GM23248 (cell line): ENCODE results near the gene AKAP13. TPM values are rescaled to one million over a fixed set of nuclear protein-coding genes. Genes with fewer than 3 reads are reported as not detected.

Experiments
- DNase-seq: peaks from one replicate; pipeline ENCODE4 v3.0.0-alpha.2; 2015
- H2AFZ ChIP-seq: fragments of 200-600 bp; sonication (generic); 2 replicates; pipeline ENCODE4 v1.6.1; 2016; ENCODE audit warnings: antibody characterized with exemption
- H3F3A ChIP-seq: fragments of 200-600 bp; sonication (generic); 2 replicates; pipeline ENCODE4 v1.6.1; 2016; ENCODE audit warnings: mild to moderate bottlenecking, antibody characterized with exemption, mixed run types; ENCODE audit not compliant: insufficient read depth
- H3K27ac ChIP-seq: fragments of 200-600 bp; sonication (generic); 2 replicates; pipeline ENCODE4 v1.5.1; 2016; ENCODE audit warnings: mild to moderate bottlenecking
- H3K27me3 ChIP-seq: fragments of 200-600 bp; sonication (generic); replicated peaks from 2 replicates; pipeline ENCODE4 v1.6.1; 2016; ENCODE audit warnings: mild to moderate bottlenecking; ENCODE audit not compliant: insufficient read depth
- H3K36me3 ChIP-seq: fragments of 200-600 bp; sonication (generic); 2 replicates; pipeline ENCODE4 v1.6.1; 2016; ENCODE audit warnings: low read depth, mild to moderate bottlenecking
- H3K4me1 ChIP-seq: fragments of 200-600 bp; sonication (generic); 2 replicates; pipeline ENCODE4 v1.6.1; 2016; ENCODE audit warnings: mild to moderate bottlenecking; ENCODE audit not compliant: insufficient read depth
- H3K4me2 ChIP-seq: fragments of 200-600 bp; sonication (generic); one replicate; pipeline ENCODE4 v1.6.1; 2016; ENCODE audit warnings: mild to moderate bottlenecking; ENCODE audit not compliant: unreplicated experiment
- H3K4me3 ChIP-seq: fragments of 200-600 bp; sonication (generic); 2 replicates; pipeline ENCODE4 v1.5.1; 2016; ENCODE audit warnings: mild to moderate bottlenecking
- H3K79me2 ChIP-seq: fragments of 200-600 bp; sonication (generic); 2 replicates; pipeline ENCODE4 v1.6.1; 2016; ENCODE audit warnings: mild to moderate bottlenecking; ENCODE audit not compliant: insufficient read depth
- H3K9ac ChIP-seq: fragments of 200-600 bp; sonication (generic); 2 replicates; pipeline ENCODE4 v1.6.1; 2016; ENCODE audit warnings: mild to moderate bottlenecking
- H3K9me2 ChIP-seq: fragments of 200-600 bp; sonication (generic); 2 replicates; pipeline ENCODE4 v1.6.1; 2016; ENCODE audit warnings: mixed run types, mild to moderate bottlenecking, moderate library complexity; ENCODE audit not compliant: insufficient read depth
- H3K9me3 ChIP-seq: fragments of 200-600 bp; sonication (generic); one replicate; pipeline ENCODE4 v1.6.1; 2017; ENCODE audit warnings: low read depth
- H4K20me1 ChIP-seq: fragments of 200-600 bp; sonication (generic); 2 replicates; pipeline ENCODE4 v1.6.0; 2016; ENCODE audit not compliant: insufficient read depth
- EZH2 ChIP-seq: fragments of 200-600 bp; sonication (generic); IDR thresholded peaks from 2 replicates; pipeline ENCODE4 v1.6.1; 2018; ENCODE audit warnings: antibody characterized with exemption, mild to moderate bottlenecking; ENCODE audit not compliant: insufficient read depth, poor library complexity, severe bottlenecking
- EZH2phosphoT487 ChIP-seq: fragments of 200-600 bp; sonication (generic); IDR thresholded peaks from 2 replicates; pipeline ENCODE4 v1.6.1; 2018; ENCODE audit warnings: antibody characterized with exemption, moderate library complexity, mild to moderate bottlenecking, low read depth; ENCODE audit not compliant: insufficient read depth
- WGBS, 2 experiments: methylation state at CpG; one replicate each; pipeline ENCODE4 v1.1.6; 2015 to 2017; ENCODE audit warnings: low lambda C conversion rate in 2 of 2, low coverage in 1 of 2; ENCODE audit errors: missing lambda C conversion rate in 2 of 2; 5-methylcytosine and 5-hydroxymethylcytosine counted together
- in situ Hi-C: fragments of 300-500 bp; cut with MboI; formaldehyde crosslinking; loops from 2 replicates; pipeline ENCODE4 v1.15.0; 2020
- polyA plus RNA-seq: library from polyadenylated mRNA; unstranded; fragments of >200 nt; fragmentation: Nextera tagmentation; extraction: Ambion mirVana; gene quantifications from 2 replicates; pipeline ENCODE4 v1.2.1, GENCODE V29; 2016
- total RNA-seq: library from RNA; depleted of rRNA; stranded (reverse); fragments of >200 nt; shearing (Covaris generic); gene quantifications from 2 replicates; pipeline ENCODE4 v1.2.3, GENCODE V29; 2014

The AKAP13 gene
- total and polyA plus RNA-seq, 2 experiments from 2014 or later, result 26.5 to 27.7 TPM

DNA sequence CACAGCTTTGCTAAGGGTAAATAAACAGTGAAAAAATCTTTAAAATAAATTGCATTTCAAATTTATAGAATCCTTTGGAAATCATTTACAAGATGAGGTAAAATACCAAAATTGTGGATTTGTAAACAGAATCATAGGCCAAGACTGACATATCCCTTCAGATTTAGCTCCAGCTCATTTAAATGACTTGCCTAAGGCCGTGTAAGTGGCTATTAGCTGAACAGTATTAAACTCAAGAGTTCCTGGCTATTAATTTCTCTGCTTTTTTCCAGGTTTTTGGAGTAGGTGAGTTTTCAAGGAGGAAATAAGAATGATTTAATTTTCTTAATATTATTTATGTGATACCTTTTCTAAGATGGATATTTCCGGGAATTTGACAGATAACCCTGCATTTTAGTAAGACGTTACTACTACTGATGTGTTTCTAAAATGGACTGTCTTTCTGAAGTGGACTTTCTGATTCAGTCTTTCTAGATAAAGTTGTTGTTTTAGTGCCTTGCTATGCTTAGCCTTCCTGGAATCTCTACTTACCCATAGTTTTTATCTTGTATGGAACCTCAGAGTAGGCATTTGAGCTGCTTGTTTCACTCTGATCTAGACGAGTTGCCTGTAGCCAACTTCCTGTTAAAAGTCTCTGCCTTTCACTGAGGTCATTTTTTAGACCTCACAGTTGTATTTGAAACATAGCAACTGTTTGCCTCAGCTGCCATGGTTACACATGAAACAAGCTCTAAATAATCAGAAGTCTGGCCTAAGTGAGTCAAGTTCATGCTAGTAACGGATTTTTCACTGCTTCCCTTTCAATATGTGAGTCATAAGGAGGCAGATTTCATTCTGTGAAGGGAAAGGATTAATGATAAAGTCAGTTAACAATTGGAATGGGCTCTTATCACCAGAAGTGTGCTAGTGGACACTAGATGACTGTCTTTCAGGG lies 287.4 kb downstream of the AKAP13 start:
- H3F3A ChIP-seq, result peaks cover 30% of the 10 kb centered on the region
- H3K27me3 ChIP-seq, result no peaks in the 10 kb centered on the region
- peak overlapping the region; percentile 52 for H3K4me3 ChIP-seq
- WGBS, 2 experiments, result 3 to 6% methylated on average over 5 of the region's 5 CpGs
- no peaks in the 10 kb centered on the region for H3K9me2 ChIP-seq
- H3K9ac ChIP-seq, result peak overlapping the region; percentile 87
- H3K36me3 ChIP-seq, result peaks cover 14% of the 10 kb centered on the region
- H3K9me3 ChIP-seq, result no peaks in the 10 kb centered on the region
- H2AFZ ChIP-seq, result peak overlapping the region; percentile 16; the same call in 1 of the 2 replicates
- peak; percentile 98 for DNase-seq
- no peaks in the 10 kb centered on the region for H4K20me1 ChIP-seq
- peak overlapping the region; percentile 88 for H3K4me2 ChIP-seq
- H3K79me2 ChIP-seq, result peaks cover 36% of the 10 kb centered on the region
- no peak for TF ChIP-seq EZH2
- no peak for TF ChIP-seq EZH2phosphoT487
- in situ Hi-C loops, result no loop called here
- peaks cover 29% of the 10 kb centered on the region for H3K4me1 ChIP-seq
- H3K27ac ChIP-seq, result peak overlapping the region; percentile 99

DNA sequence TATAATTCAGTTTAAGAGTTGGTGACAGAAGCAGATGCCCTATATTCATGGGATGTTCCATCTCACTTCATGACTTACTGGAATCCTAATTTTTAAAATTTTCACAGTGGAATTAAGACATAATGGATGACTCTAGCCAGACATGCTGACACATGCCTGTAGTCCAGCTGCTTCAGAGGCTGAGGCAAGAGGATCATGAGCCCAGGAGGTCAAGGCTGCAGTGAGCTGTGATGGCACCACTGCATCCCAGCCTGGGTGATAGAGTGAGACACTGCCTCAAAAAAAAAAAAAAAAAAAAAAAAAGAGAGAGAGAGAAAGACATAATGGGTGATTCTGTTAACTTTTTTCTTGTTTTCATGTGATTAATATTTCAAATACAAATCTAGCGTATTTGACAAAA lies 290.8 kb downstream of the AKAP13 start:
- Histone ChIP-seq H3K27ac (no peak overlapping the region), H3K4me1 (peaks cover 40% of the 10 kb centered on the region), H3K9me2 (no peaks in the 10 kb centered on the region), H3K36me3 (peaks cover 3% of the 10 kb centered on the region; the same call in 1 of the 2 replicates), H3K79me2 (peaks cover 37% of the 10 kb centered on the region), H2AFZ (no peak overlapping the region), H3K4me2 (no peak overlapping the region), H3K27me3 (no peaks in the 10 kb centered on the region), H3K9me3 (no peaks in the 10 kb centered on the region), H3K9ac (no peak overlapping the region), H3F3A (peaks cover 36% of the 10 kb centered on the region), H3K4me3 (no peak overlapping the region), H4K20me1 (no peaks in the 10 kb centered on the region)
- whole genome bisulfite sequencing, 2 experiments, result 100% methylated on average over 1 of the region's 1 CpG
- no peak for TF ChIP-seq EZH2
- TF ChIP-seq EZH2phosphoT487, result no peak
- DNase-seq, result peak; percentile 23
- in situ Hi-C loops, result no loop called here

DNA sequence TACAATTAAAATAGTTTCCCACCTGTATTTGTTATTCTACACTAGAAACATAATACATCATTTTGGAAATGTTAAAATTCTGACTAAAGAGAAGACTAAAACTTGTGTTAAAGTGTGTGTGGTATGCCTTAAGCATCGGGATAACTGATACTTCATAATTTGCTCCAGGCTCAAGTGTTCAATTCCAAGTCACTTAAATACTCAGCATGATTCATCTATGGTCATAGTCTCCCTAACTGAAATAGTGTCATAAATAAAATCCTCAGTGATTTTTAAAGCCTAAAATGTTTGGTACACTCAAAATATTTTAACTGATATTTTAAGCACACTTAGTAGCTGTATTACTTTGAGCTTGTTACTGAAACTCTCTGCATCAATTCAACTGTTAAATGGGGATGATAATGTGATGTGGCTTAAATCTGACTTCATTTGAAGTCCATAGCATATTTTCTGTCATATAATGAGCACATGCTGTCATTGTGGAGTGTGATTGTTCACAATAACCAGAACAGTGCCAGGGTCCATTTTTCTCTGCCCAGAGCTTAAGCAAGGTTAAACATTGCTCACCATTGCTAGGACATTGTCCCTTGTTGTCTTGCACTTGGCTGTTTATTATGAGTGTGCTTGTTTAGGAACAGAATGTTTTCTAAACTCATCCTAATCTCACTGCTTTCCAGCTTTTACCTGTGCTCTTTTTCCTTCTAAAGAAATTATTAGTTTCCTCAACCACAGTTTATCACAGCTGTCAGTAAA lies 292.1 kb downstream of the AKAP13 start:
- Histone ChIP-seq H3K4me3 (no peak overlapping the region), H3F3A (peaks cover 25% of the 10 kb centered on the region), H3K27ac (peak overlapping the region; percentile 73), H3K27me3 (no peaks in the 10 kb centered on the region), H3K36me3 (peaks cover 3% of the 10 kb centered on the region; the same call in 1 of the 2 replicates), H3K9me3 (no peaks in the 10 kb centered on the region), H2AFZ (no peak overlapping the region), H3K4me1 (peaks cover 31% of the 10 kb centered on the region), H3K9ac (peak overlapping the region; percentile 42), H4K20me1 (no peaks in the 10 kb centered on the region), H3K4me2 (peak overlapping the region; percentile 30), H3K79me2 (peaks cover 48% of the 10 kb centered on the region), H3K9me2 (no peaks in the 10 kb centered on the region)
- TF ChIP-seq EZH2 (no peak), EZH2phosphoT487 (no peak)
- 3 to 4% methylated on average over 1 of the region's 1 CpG for WGBS, 2 experiments
- peak; percentile 73 for DNase-seq
- in situ Hi-C loops, result no loop called here

DNA sequence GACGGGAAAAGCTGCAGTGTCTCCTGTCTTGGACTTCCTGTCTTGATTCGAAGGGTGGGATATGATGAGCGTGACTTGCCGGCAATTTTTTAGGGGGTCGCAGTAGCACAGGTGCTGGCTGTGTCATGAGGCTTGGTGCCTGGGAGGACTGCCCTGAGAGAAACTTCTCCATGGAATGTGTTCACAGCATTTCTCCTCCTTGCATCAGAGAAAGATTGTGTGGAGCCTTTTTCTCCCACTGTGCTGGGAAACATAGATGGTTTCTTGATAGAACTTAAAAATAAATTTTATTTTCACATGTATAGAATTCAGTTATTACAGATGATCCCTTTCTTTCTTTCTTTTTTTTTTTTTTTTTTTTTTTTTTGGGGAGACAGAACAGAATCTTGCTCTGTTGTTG lies 292.9 kb downstream of the AKAP13 start:
- Histone ChIP-seq H3K4me2 (peak overlapping the region; percentile 30), H3F3A (peaks cover 19% of the 10 kb centered on the region), H3K27ac (peak overlapping the region; percentile 73), H3K9me2 (no peaks in the 10 kb centered on the region), H4K20me1 (no peaks in the 10 kb centered on the region), H3K9ac (peak overlapping the region; percentile 42), H3K4me1 (peaks cover 26% of the 10 kb centered on the region), H3K4me3 (no peak overlapping the region), H2AFZ (no peak overlapping the region), H3K79me2 (peaks cover 53% of the 10 kb centered on the region), H3K9me3 (no peaks in the 10 kb centered on the region), H3K36me3 (peaks cover 3% of the 10 kb centered on the region; the same call in 1 of the 2 replicates), H3K27me3 (no peaks in the 10 kb centered on the region)
- TF ChIP-seq EZH2, result no peak
- no peak for TF ChIP-seq EZH2phosphoT487
- peak; percentile 49 for DNase-seq
- in situ Hi-C loops, result no loop called here
- WGBS, 2 experiments, result 83 to 85% methylated on average over 5 of the region's 5 CpGs
